Fibroblast of skin of right quadriceps (primary cell): ENCODE results near the gene PDE4D.
"Not testable (repeated sequence)": the region's sequence is repeated elsewhere in the genome, so short reads cannot be mapped to it uniquely, and the experiment has no call there.

Source experiments
- DNase-seq: peaks from one replicate; pipeline ENCODE4 v3.0.0-alpha.2; 2013

PDE4D gene

DNA sequence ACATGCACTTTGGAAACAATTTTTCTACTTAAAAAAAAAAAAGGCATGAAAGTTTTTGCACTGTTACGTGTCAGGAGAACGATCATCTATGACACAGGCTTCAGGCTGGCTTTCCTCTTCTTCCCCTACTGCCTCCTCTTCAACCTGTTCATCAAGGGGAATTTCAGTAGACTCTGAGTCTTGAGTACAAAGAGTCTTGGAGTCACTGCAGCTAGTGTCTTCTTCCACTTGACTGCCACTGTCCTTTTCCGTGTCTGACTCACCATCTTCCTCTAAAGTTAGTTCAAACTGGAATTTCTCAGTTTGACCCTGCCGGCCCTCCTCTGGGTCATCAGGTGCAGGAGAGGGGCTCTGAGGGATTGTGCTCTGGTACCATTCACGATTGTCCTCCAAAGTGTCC lies 918.9 kb downstream of the PDE4D start:
- no peak for DNase-seq

DNA sequence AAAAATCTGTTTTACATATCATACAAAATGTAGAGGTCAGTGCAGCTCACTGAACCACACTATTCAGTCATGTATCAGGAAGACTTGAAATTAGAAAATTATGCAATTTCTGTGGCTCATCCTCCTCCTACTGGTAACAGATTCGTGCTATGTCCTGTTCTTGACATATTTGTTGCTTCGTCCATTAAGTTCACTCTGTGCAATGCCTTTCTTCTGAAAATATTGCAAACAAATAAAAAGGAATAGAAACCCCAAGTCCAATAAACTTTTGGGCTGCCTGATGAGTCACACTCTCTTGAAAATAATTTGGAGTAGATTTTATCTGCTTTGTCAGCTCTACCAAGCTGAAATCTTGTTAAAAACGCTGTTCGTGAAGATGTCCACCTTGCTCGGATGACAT lies 919.4 kb downstream of the PDE4D start:
- DNase-seq, result no peak

DNA sequence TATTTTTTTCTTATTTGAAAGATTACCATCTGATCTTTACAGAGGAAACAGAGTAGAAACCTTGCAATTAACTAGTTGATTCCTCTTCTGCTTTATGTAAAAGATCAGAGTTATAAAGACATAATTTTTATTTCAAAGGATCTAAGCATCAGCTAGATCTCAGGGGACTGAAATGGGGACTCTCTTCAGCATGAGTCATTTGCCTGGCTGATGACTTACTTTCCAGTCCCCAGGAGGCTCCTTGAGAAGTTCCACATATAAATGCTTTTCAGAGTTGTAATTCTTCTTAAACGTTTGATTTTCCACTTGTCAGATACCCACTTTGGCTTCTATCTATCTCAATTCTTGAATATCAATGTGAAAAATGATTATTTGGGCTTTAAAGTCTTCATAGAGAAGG lies 921.2 kb downstream of the PDE4D start:
- DNase-seq, result peak; percentile 44

DNA sequence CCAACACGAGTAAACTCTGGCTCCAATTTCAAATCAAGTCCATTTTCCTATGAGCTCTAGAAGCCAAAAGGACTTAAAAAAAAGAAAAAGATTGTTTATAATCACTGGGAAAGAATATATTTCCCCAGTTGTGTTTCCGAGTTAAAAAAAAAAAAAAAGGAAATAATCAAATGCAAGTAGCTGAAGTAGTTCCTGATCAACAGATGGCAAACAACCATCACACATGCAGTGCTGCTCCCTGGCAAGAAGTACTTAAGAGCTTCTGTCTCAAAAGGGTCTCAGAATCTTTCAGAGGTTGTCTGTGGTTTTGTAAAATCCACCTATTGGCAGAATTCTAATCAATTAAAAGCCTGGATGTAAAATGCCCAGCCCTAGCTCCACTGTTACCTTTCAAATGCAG lies 922.8 kb downstream of the PDE4D start:
- DNase-seq, result no peak

DNA sequence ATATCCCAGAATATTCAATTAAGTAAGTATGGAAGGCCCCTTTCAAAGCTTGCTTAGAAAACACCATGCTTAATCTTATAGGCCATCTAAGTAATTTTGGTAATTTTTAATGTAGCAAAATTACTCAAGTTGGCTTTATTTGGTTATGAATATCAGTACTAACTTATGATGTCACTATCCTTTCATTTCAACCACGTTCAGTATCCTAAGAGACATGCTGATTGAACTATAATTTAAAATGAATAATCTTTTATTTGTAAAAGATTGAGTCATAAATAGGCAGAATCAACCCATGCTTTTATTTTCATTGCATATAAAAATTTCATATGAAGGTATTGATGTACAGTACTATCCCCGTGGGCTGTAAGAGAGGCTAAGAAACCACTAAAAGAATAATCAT lies 923.7 kb downstream of the PDE4D start:
- no peak for DNase-seq

DNA sequence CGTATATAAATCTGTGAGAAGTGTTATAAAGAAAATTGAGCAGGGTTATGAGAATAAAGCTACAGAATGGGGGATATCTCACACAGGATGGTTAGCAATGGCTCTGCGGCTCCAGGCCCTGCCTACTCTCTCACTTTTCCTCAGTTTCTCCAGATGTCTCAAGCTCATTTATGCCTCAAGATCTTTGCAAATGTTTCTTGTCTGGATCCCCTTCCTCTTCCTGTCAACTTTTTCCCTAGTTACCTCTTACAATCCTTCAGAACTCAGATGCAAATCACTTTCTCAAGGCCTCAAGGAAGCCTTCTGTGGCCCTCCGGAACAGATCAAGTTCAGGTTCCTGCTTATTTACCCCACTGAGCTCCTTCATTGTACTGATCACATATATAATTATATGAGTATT lies 924.3 kb downstream of the PDE4D start:
- DNase-seq, result no peak

DNA sequence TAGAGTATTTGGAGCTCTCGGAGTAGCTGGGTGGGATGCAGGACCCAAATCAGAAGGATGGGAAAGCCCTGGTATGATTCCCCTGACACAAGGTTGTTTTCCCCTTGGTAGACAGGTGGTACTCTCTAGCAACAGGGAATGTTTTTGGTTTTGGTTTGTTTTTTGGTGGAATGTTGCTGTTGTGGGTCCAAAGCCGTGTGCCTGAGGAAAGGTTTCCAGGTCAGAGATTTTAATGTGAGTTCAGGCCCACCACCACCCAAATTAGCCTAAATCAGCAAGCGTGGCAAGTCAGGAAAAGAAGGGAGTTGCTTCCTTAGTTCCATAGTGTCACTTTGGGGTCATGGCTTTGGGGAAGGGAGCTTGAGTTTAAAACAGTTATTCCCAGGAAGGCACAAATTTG lies 925.2 kb downstream of the PDE4D start:
- no peak for DNase-seq

DNA sequence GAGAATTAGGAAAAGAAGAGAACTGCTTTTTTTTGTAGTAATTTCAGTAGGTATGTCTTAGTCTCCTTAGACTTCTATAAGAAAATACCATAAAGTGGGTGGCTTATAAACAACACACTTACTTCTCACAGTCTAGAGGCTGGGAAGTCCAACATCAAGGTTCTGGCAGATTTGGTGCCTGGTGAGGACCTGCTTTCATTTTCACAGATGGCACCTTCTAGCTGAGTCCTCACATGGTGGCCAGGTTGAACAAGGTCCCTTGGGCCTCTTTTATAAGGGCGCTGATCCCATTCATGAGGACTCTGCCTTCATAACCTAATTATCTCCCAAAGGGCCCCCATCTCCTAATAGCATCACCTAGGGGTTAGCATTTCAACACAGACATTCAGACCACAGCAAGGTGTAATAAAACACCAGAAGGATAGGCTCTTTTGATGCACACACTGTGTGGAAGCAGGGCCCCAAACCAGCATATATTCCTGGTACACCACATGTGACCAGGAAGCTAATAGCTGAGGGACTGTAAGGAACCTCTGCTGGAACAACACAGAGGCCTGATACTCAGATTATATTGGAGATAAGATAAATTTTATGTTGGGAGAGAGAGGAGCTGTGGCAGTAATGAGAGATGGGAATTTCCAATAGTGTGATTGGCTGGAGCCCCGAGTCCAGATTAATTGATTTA lies 925.8 kb downstream of the PDE4D start:
- no peak for DNase-seq

DNA sequence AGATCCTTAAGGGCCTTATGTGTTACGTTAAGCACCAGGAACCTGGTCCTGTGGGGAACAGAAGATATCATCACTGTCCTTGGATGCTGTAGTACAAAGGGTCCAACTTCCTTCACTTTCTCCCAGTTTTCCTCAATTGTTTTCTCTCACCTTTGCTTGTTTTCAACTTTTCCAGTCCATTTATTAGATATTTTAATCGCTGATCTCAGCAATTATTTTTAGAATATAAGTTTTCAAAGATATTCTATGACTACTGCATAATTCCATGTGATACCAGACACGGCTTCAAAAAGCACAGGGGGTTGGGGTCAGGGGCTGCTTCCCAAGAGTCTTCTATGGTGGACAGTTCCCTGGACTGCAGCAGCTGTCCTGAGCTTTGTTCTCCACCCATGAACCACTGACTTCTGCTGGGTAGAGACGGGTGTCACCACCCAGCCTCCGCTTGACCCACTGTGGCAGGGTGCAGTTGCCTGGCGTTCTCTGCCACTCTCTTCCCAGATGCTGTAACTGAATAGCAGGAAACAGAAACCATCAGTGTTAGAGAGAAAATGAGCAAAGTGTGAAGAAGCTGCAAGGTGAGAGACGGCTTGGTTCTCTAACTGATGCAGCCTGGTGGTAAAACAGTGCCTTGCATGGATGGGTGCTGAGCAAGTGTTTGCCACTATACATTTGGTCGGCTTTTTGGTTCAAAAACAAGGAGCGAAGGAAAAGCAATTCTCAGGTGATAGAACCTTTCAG lies 927.7 kb downstream of the PDE4D start:
- no peak for DNase-seq

DNA sequence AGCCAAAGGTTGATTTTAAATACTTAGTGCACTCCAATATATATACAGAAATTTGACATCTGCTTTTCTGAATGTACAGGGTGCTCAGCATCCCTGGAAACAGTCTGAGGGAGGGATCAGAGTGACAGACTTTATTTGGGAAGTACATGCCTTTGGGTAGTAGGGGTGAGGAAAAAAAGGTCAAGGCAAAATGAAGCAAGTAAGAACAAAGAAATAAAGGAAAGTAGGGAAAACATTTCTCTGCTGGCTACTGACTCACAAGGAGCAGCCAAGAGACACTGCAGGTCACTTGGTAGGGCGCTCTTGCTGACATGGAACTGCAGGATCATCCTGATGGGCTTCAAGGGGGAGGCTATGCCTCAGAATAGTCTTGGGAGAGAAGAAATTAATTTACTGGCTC lies 929.7 kb downstream of the PDE4D start:
- DNase-seq, result no peak

DNA sequence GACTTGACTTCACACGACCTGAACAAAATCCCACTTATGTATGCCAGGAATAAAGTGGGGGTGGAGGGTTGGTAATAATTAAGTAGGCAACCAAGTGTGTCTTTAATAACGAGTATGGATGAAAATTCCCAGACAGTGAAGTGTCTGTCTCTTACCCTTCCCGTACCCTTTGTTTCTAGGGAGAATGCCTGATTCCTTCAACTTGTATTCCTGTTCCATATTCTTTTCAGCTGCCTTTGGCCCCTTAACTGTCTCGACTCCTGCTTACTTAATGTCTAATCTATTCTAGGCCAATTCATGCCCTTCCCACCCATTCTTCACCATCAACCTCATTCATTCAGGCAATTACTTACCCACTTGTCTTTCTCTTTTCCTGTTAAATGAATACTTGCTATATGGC lies 930.2 kb downstream of the PDE4D start:
- DNase-seq, result no peak

DNA sequence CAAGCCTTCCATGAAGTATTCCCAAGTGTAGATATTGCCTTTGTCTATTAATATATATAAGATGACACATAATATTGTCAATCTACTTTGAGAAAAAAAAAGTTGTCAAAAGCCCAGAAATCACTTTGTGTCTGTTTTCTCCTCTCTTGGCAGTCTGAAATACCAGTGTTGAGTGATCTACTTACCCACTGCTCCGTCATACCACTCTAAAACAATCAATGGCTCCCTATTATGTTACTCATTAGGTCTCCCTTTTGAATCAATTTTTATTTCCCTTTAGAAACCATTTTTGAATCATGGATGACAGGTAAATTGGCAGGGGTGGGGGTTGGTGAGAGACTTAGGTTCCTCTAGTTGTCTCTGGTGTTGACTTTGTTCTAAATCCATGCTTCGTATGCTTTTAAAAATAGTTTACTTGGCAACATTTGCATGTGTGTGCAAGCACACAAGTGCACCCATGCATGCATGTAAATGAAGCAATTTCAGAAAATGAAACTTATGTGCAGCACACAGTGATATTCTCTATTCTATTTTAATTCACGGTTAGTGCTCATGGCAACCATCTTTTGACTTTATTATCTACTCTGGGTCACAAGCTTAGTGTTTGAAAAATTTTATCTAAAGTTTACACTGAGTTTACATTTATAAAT lies 931.8 kb downstream of the PDE4D start:
- no peak for DNase-seq

DNA sequence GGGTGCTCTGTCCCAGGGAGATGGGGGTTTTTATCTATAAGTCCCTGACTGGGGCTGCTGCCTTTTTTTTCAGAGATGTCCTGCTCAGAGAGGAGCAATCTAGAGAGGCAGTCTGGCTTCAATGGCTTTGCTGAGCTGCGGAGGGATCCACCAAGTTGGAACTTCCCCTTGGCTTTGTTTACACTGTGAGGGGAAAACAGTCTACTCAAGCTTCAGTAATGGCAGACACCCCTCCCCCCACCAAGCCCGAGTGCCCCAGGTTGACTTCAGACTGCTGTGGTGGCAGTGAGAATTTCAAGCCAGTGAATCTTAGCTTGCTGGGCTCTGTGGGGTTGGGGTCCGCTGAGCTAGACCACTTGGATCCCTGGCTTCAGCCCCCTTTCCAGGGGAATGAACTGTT lies 934.8 kb downstream of the PDE4D start:
- no peak for DNase-seq

DNA sequence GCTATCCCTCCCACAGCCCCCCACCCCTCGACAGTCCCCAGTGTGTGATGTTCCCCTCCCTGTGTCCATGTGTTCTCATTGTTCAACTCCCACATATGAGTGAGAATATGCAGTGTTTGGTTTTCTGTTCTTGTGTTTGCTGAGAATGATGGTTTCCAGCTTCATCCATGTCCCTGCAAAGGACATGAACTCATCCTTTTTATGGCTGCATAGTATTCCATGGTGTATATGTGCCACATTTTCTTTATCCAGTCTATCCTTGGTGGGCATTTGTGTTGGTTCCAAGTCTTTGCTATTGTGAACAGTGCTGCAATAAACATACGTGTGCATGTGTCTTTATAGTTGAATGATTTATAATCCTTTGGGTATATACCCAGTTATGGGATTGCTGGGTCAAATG lies 940.3 kb downstream of the PDE4D start:
- DNase-seq, result not testable (repeated sequence)

DNA sequence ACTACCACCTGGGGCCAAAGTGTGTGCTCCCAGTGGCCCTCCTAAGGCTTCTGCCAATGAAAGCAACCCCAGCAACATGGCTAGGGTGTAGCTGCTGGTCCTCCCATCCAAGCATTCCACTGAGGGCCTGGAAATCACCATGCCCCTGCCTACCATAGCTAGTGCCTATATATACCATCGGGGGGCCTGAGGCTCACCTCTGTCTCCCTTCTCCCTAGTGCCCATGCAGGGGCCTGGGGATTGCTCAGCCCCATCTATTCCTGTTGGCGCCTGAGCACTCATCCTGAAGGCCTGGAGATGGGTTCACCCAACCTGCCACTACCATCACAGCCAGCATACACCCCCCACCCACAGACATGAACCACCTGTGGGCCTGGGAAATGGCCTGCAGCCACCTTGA lies 943.3 kb downstream of the PDE4D start:
- no peak for DNase-seq

DNA sequence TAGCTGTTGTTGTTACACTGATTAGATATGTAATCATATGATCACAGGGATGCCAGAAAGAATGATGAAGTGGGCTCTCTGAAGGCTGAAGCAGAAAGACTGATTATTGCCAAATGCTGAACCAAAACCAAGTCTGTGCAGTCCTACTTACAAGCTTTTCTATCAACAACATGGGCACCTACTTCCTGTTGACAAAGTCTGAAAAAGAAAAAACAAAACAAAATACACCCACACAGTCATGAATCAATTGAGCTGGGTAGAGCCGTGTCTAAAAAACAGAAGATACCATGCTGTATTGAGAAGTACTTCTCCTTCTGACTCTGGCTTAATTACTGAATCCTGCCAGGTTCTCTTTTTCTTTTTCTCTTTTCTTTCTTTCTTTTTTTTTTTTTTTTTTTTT lies 947.3 kb downstream of the PDE4D start:
- DNase-seq, result no peak

DNA sequence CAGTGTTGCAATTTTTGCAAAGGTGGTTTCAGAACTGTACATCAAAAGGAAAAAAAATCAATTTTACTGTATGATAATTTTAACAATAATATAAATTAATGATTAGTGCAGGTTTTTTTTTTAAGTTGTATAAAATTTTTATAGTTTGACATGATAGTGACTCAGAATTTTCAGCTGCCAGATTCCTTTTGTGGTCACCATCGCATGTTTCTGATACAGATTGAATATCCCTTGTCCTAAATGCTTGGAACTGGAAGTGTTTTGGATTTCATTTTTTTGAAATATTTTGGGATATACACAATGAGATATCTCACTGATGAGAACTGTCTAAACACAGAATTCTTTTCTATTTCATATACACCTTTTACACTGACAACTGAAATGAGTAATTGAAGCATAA lies 949.3 kb downstream of the PDE4D start:
- DNase-seq, result peak; percentile 41

DNA sequence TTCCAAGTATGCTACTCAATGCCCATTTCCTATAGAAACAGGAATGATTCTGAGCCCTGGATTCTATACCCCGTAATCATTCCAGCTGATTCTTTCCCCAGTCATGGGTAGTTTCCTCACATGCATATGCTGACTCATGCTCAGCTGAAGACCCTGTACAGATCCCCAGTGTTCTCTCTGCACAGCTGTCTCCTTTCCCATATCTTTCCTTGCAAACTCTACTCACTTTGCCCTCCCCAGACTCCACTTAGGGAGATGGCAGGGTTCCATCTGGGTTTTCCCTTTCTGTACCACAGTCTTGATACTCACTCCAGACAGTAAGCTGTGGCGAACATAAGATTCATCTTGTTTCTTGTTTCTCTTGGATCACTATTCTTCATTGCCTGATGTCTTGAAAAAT lies 953.1 kb downstream of the PDE4D start:
- DNase-seq, result peak; percentile 65

DNA sequence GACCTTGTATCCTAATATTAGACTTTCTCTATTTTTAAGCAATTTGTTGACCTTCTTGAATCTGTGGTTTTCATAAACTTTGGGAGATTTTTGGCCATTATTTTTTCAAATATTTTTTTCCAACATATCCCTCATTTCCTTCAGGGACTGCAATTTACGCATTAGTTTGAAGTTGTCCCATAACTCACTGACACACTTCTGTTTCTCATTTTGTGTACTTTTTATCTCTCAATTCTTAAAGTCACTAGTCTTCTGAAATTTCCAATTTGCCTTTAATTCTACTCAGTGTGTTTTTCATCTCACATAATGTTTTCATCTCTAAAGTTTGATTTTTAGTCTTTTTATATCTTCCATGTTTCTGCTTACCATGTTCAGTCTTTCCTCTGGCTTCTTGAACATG lies 953.9 kb downstream of the PDE4D start:
- DNase-seq, result no peak

DNA sequence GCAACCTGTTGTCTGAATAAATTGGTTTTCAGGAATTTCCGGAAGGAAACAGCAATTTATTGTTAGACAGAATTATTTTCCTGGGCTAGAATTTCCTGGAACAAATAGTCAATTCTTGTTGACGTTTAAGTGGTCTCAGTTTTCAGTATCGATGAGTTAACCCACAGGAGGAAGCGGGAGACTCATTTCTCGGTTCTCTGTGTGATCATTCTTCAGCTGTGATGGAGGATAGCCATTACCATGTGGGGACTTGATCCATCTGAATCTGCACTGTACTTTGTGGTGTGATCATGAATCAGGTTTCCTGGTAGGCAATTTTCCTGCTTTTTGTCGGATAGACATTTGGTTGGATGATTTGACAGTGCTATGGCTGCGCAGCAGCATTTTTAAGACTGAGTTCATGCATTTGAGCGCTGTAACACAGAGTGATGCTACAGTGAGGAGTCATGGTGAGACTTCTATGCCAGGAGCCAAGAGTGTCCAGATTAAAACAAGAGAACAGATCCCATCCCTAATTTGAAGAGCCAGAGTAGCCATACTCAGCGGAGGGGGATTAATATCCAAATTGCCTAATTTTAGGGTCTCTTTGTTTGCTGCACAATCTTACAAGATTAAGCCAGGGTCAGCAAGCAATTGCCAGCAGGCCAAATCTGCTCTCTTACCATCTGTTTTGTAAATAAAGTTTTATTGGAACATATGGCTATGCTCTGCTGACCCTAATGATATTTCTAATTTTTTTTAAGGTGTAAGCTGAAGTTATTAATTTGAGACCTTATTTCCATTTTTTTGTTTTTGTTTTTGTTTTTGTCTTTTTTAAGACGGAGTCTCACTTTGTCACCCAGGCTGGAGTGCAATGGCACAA lies 954.7 kb downstream of the PDE4D start:
- no peak for DNase-seq

DNA sequence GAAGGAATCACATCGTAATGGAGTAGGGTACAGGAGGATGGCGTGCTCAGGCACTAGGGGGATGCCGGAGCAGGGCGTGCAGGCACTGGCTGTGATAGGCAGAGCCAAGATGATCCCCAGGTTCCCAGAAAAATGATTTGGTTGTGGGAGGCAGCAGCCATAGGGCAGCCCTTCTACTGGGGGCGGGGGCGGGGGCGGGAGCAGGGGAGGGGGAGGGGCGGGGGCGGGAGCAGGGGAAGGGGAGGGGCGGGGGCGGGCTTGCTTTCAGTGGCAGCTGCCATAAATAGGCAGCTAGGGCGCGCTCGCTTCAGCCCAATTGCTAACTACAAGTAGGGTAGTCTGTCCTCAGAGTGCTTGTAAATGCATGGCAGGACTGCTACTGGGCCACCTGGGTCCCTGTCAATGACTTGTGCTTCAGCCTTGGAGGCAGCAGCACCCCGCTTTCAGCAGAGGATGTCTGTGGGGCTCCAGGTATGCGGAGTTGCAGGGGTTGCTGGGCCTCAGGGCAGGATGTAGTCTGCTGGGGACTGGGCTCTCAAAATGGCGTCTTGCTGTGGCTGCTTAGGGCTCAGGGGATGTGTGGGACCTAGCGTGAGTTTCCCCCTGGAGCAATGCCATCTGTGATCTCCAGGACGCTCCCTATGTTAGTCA lies 956.4 kb downstream of the PDE4D start:
- no peak for DNase-seq

DNA sequence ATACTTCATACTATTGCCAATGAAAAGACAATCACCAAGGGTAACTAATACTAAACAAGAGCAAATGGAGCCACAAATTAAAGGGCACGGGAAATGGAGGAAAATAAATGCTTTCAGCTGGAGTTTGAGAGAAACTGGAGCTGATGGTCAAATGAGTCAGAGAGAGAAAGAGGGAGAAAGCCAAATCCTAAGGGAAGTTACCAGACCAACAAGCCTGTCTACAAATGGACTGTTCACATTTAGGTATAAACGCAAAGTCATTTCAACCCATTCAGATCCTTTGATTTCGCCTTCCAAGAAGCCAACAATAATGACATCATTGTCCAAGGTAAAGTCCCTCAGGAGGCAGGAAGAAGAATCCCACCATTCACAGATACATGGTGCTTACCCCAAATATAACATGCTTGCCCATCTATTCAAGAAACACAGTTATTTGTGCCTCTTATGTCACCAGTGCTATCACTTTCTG lies 958.9 kb downstream of the PDE4D start:
- peak; percentile 24 for DNase-seq
